Stimulated activated naive CD8-positive, alpha-beta T cell treated with anti-CD3 and anti-CD28 coated beads, Interleukin-15, amount 100 ng/mL, for 72 hours (primary cell): ENCODE data around the gene USP36.
A peak's percentile ranks its signal among the peaks of the same experiment; 100 is the strongest.
"Not testable (repeated sequence)": the region's sequence is repeated elsewhere in the genome, so short reads cannot be mapped to it uniquely, and the experiment has no call there.

Experiments used
- ATAC-seq: fragments of 150-1000 bp; cut with Tn5 transposase; 2 replicates; pipeline ENCODE4 v1.10.0; 2021; ENCODE audit warnings: mild to moderate bottlenecking, moderate library complexity
- DNase-seq, 2 donors: peaks; one replicate each; pipeline ENCODE4 v3.0.0; 2021 to 2022
- H3K27ac Mint-ChIP-seq, 2 donors: one replicate each; pipeline ENCODE4 v1.8.0; 2022; ENCODE audit warnings: mild to moderate bottlenecking in 2 of 2, mixed read lengths in 2 of 2, moderate library complexity in 2 of 2
- H3K27me3 Mint-ChIP-seq: one replicate; pipeline ENCODE4 v1.8.0; 2022; ENCODE audit warnings: mixed read lengths
- H3K4me1 Mint-ChIP-seq: one replicate; pipeline ENCODE4 v1.8.0; 2022; ENCODE audit warnings: mild to moderate bottlenecking, mixed read lengths
- H3K4me3 Mint-ChIP-seq, 2 donors: one replicate each; pipeline ENCODE4 v1.8.0; 2022; ENCODE audit warnings: mild to moderate bottlenecking in 2 of 2, mixed read lengths in 2 of 2, moderate library complexity in 1 of 2
- H3K9me3 Mint-ChIP-seq, 2 donors: one replicate each; pipeline ENCODE4 v1.8.0; 2022; ENCODE audit warnings: mixed read lengths in 2 of 2

USP36 gene

DNA sequence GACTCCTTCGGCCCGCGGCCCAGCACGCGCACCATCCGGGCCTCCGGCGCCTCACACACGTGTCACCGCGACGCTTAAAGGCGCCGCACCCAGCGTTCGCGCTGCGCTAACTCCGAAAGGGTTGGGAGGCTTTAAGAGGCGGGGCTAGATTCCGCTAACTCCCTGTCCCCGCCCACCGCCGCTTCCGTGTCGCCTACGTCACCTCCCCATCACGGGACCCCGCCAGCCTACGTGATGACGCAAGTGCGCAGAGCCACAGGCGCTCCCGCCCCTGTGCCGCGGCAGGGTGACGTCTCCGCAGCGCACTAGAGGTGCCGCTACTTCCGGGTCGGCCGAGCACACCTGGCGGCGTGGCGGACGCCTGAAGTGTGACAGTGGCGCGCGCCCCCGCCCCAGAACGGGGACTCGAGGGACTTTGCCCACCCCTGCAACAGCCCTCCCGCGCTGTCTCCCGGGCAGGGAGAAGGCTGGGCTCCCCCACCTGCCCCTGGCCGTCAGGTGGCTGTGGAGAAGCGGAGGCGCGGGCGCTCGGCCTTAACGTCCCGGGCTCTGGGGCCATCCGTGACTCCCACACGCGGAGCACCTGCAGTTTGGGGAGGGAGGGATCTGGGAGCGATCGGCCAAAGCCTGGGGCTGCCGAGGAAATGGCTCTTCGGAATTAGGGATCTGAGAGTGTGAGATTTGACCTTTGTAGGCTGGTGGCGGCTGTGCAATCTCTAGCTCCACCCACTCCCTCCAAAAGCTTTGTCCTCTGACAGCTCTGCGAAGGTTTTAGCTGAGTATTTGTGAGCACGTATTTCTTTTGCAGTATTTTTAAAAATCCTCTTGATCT lies at the start of gene USP36:
TSS of gene USP36 (minus strand) at position 35 of the 832 bp plus-strand sequence. CDS start 4,451 bp downstream, outside the sequence.
- peak; percentile 92 for ATAC-seq
- Mint-ChIP-seq H3K9me3 (no peaks in the 10 kb centered on the region), H3K4me3 (peak within 1 kb of the TSS; percentile 77 to 95), H3K27me3 (no peaks in the 10 kb centered on the region), H3K27ac (peak within 1 kb of the TSS; percentile 97 to 99), H3K4me1 (peaks cover 47% of the 10 kb centered on the region)
- peak; percentile 100 for DNase-seq

DNA sequence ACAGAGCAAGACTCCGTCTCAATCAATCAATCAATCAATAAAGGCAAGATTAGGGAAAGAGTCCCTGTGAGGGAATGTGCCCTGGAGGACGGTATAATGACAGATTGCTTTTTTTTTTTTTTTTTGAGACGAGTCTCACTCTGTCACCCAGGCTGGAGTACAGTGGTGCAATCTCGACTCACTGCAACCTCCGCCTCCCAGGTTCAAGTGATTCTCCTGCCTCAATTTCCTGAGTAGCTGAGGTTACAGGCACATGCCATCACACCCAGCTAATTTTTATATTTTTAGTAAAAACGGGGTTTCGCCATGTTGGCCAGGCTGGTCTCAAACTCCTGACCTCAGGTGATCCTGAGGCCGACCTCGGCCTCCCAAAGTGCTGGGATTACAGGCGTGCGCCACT lies 49.5 kb upstream of the USP36 start:
- H3K27ac Mint-ChIP-seq, DNase-seq, H3K9me3 Mint-ChIP-seq, H3K27me3 Mint-ChIP-seq: not testable (repeated sequence)
- peak; percentile 31 for ATAC-seq
- Mint-ChIP-seq H3K4me1 (peaks cover 53% of the 10 kb centered on the region), H3K4me3 (peak overlapping the region; percentile 58 to 67)

- Mint-ChIP-seq H3K4me3 (peak overlapping the region; percentile 29 to 60), H3K4me1 (peaks cover 53% of the 10 kb centered on the region), H3K27ac (peak overlapping the region; percentile 29 to 77), H3K27me3 (peaks cover 9% of the 10 kb centered on the region), H3K9me3 (no peaks in the 10 kb centered on the region)
- ATAC-seq: peak; percentile 62
- peak in 1 of 2 donors; percentile 25 for DNase-seq
These were observed 48.9 kb upstream of the USP36 start for GRCh38 chr17:78889531-78889930.

- H3K4me3 Mint-ChIP-seq: peak overlapping the region; percentile 29 to 60
- H3K4me1 Mint-ChIP-seq: peaks cover 54% of the 10 kb centered on the region
- peaks cover 9% of the 10 kb centered on the region for H3K27me3 Mint-ChIP-seq
- no peak for DNase-seq
- ATAC-seq: no peak
- H3K27ac Mint-ChIP-seq: no peak overlapping the region
- no peaks in the 10 kb centered on the region for H3K9me3 Mint-ChIP-seq
These were observed 48.4 kb upstream of the USP36 start for GRCh38 chr17:78888941-78889518.

- H3K4me3 Mint-ChIP-seq: no peak overlapping the region
- no peak for ATAC-seq
These were observed 46.3 kb upstream of the USP36 start for GRCh38 chr17:78886954-78887353.

DNA sequence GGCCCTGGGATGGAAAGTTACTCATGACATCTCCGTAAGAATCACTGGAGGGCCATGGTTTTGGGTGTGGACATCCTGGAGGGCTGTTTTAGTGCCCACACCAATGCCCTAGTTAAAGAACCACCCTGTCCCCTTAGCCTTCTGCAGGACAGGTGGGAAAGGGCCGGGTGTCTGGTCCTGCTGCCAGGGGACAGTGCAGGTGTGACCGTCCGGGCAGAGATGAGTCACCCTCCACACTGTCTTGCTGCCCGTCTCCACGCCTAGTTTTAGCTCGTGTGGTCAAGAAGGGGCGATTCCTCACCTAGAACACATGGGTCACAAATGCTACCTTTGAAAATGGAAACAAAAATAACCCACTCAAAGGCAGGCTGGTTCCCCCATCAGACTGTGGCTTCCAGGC lies 45.3 kb upstream of the USP36 start:
- H3K9me3 Mint-ChIP-seq: no peaks in the 10 kb centered on the region
- ATAC-seq (no peak), DNase-seq (no peak)
- peaks cover 9% of the 10 kb centered on the region for H3K27me3 Mint-ChIP-seq
- H3K27ac Mint-ChIP-seq: peak overlapping the region in 1 of 2 donors; percentile 59
- peaks cover 54% of the 10 kb centered on the region for H3K4me1 Mint-ChIP-seq
- H3K4me3 Mint-ChIP-seq: no peak overlapping the region

More at GRCh38 chr17:78886954-78887353, 46.3 kb upstream of the USP36 start:
- Mint-ChIP-seq H3K4me1 (peaks cover 64% of the 10 kb centered on the region), H3K27me3 (peaks cover 9% of the 10 kb centered on the region), H3K27ac (no peak overlapping the region), H3K9me3 (no peaks in the 10 kb centered on the region)
- no peak for DNase-seq

GRCh38 chr17:78884876-78885667 lies 44.5 kb upstream of the USP36 start:
- Mint-ChIP-seq H3K4me3 (no peak overlapping the region), H3K4me1 (peaks cover 48% of the 10 kb centered on the region), H3K27ac (no peak overlapping the region), H3K9me3 (no peaks in the 10 kb centered on the region), H3K27me3 (peaks cover 9% of the 10 kb centered on the region)
- DNase-seq (no peak), ATAC-seq (no peak)

GRCh38 chr17:78884148-78884825 lies 43.7 kb upstream of the USP36 start:
- no peak overlapping the region for H3K27ac Mint-ChIP-seq
- DNase-seq: no peak
- H3K27me3 Mint-ChIP-seq: peaks cover 6% of the 10 kb centered on the region

GRCh38 chr17:78883533-78884131 lies 43.0 kb upstream of the USP36 start:
- ATAC-seq (peak; percentile 41), DNase-seq (no peak)
- H3K27me3 Mint-ChIP-seq: no peaks in the 10 kb centered on the region
- H3K27ac Mint-ChIP-seq: peak overlapping the region in 1 of 2 donors; percentile 42
- H3K9me3 Mint-ChIP-seq: no peaks in the 10 kb centered on the region
- H3K4me1 Mint-ChIP-seq: peaks cover 49% of the 10 kb centered on the region
- H3K4me3 Mint-ChIP-seq: peak overlapping the region in 1 of 2 donors; percentile 75

More at GRCh38 chr17:78884148-78884825, 43.7 kb upstream of the USP36 start:
- Mint-ChIP-seq H3K4me1 (peaks cover 49% of the 10 kb centered on the region), H3K9me3 (no peaks in the 10 kb centered on the region), H3K4me3 (no peak overlapping the region)
- ATAC-seq: no peak

- H3K27ac Mint-ChIP-seq: peak overlapping the region; percentile 76 to 86
- DNase-seq: no peak
- peak overlapping the region; percentile 66 to 75 for H3K4me3 Mint-ChIP-seq
- ATAC-seq: peak; percentile 29
- peaks cover 50% of the 10 kb centered on the region for H3K4me1 Mint-ChIP-seq
- H3K27me3 Mint-ChIP-seq: no peaks in the 10 kb centered on the region
- no peaks in the 10 kb centered on the region for H3K9me3 Mint-ChIP-seq
These were observed 42.5 kb upstream of the USP36 start for GRCh38 chr17:78883089-78883532.

DNA sequence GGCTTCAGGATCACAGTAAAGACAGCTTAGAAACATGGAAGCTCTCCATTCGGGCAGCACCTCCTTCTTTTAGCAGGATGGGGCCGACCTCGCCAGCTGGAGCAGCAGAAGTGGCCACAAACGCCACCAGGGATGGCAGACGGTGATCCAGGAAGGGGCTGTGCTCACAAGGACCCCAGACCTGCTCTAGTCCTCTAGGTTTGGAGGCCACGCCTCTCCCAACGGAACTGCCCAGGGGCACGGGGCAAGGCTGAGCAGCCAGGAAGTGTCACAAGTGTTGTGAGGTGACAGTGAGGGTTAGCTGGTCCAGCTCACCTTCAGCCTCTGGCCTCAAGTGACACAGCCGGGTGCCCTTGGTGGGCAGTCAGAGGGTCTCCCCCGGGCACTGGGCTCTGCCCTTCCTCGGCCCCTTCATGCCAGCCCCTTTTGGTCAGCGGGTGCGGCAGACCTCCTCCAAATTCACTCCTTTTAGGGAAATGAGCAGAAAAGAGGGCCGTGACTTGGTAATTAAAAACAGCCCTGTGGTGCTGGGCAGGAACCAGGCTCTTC lies 42.0 kb upstream of the USP36 start:
- peaks cover 52% of the 10 kb centered on the region for H3K4me1 Mint-ChIP-seq
- ATAC-seq (no peak), DNase-seq (no peak)
- H3K27ac Mint-ChIP-seq: peak overlapping the region in 1 of 2 donors; percentile 86
- H3K4me3 Mint-ChIP-seq: peak overlapping the region in 1 of 2 donors; percentile 75
- no peaks in the 10 kb centered on the region for H3K9me3 Mint-ChIP-seq
- H3K27me3 Mint-ChIP-seq: no peaks in the 10 kb centered on the region

- Mint-ChIP-seq H3K4me3 (peak overlapping the region; percentile 65 to 68), H3K9me3 (no peaks in the 10 kb centered on the region), H3K27me3 (no peaks in the 10 kb centered on the region), H3K27ac (peak overlapping the region; percentile 60 to 77), H3K4me1 (peaks cover 51% of the 10 kb centered on the region)
- peak in 1 of 2 donors; percentile 27 for DNase-seq
- peak; percentile 70 for ATAC-seq
These were observed 39.1 kb upstream of the USP36 start for GRCh38 chr17:78879635-78880186.

DNA sequence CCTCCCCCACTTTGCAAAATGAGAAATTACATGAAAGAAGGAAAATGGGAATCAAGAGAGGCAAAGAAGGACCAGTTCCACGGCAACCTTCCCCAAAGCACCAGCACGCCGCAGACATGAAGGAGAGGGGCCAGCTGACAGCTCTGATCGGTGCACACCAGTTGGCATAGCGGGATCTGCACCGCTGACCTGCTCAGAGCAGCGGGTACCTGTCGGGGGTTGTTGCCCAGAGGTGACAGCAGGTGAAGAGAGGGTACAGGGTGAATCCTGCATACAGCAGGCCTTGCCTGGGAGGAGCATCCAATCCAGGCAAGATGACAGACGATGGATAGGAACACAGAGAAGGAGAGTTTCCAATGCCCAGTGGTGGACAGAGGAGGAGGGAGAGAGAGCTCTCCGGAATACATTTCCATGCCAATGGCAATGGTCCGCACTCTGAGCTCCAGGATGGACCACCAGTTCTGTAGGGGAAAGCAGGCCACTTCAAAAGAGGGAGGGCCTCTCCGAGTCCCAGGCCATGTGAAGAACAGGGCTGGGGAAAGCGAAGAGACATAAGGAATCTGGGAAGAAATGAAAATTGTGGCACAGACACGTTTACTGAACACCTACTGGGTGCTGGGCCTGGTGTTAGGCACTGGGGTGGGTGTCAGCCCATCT lies 38.4 kb upstream of the USP36 start:
- peak overlapping the region; percentile 60 to 77 for H3K27ac Mint-ChIP-seq
- H3K4me3 Mint-ChIP-seq: peak overlapping the region; percentile 65 to 68
- no peak for ATAC-seq
- H3K4me1 Mint-ChIP-seq: peaks cover 50% of the 10 kb centered on the region
- H3K27me3 Mint-ChIP-seq: no peaks in the 10 kb centered on the region
- no peaks in the 10 kb centered on the region for H3K9me3 Mint-ChIP-seq
- DNase-seq: no peak

DNA sequence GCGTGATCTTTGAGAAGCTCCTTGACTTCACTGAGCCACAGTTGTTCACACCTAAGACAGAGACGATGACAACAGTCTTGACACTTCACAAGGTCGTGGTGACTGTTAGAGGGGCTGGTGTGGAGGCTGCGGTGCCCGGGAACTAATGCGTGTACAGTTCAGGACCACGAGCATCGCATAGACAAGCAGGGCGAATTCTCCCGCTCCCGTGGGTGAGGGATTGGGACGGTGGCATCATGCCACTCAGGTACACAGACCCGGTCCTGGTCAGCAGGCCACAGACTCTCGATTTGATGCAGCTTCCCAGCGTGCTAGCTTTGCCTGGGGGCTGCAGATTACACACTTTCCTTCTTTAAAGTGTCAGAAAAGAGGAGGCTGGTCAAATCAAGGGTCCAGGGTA lies 37.6 kb upstream of the USP36 start:
- Mint-ChIP-seq H3K4me1 (peaks cover 42% of the 10 kb centered on the region), H3K9me3 (no peaks in the 10 kb centered on the region), H3K27me3 (no peaks in the 10 kb centered on the region), H3K27ac (no peak overlapping the region), H3K4me3 (no peak overlapping the region)
- ATAC-seq: no peak
- DNase-seq: no peak
